ENCODE measurements around the gene TGFA.

DNA sequence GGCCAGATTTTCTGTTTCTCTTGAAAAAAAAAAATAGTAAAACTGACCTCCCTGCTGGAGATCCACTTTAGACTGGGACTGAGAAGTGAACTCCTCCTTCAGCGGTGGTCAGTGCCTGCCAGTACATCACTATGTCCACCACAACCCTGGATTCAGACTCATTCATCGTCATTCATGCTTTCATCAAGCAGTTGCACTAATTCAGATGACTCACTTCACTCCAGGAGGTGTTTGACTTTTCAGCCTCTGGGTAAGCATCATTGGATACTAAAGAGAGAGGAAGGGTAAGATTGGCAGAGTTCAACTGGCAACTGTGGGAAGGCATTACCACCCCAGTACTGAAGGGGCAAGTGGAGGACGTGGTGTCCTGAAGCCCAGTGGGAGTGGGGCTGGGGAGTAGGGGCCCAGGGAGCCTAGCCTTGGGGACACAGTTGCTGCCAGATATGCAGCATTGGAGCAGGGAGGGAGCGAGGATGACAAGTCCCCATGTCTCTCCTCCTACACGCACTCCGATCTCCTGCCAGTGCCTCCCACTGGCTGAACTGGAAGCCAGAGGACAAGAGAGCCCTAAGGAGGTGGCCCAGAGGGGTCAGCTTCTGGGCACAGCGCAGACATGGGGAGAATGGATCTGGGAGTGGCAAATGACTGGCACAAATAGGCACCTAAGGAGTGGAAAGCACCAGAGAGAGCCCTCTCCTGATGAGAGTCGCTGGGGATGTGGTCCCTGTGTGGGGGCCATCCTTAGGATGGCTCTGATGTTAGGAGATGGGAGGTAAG is 111.1 kb downstream of the TGFA start:
- TF ChIP-seq, protein P1, sequence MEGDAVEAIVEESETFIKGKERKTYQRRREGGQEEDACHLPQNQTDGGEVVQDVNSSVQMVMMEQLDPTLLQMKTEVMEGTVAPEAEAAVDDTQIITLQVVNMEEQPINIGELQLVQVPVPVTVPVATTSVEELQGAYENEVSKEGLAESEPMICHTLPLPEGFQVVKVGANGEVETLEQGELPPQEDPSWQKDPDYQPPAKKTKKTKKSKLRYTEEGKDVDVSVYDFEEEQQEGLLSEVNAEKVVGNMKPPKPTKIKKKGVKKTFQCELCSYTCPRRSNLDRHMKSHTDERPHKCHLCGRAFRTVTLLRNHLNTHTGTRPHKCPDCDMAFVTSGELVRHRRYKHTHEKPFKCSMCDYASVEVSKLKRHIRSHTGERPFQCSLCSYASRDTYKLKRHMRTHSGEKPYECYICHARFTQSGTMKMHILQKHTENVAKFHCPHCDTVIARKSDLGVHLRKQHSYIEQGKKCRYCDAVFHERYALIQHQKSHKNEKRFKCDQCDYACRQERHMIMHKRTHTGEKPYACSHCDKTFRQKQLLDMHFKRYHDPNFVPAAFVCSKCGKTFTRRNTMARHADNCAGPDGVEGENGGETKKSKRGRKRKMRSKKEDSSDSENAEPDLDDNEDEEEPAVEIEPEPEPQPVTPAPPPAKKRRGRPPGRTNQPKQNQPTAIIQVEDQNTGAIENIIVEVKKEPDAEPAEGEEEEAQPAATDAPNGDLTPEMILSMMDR (tag by site-specific recombination; IDR thresholded peaks at IDR 0.05) = no peak
- TF ChIP-seq, protein P2, sequence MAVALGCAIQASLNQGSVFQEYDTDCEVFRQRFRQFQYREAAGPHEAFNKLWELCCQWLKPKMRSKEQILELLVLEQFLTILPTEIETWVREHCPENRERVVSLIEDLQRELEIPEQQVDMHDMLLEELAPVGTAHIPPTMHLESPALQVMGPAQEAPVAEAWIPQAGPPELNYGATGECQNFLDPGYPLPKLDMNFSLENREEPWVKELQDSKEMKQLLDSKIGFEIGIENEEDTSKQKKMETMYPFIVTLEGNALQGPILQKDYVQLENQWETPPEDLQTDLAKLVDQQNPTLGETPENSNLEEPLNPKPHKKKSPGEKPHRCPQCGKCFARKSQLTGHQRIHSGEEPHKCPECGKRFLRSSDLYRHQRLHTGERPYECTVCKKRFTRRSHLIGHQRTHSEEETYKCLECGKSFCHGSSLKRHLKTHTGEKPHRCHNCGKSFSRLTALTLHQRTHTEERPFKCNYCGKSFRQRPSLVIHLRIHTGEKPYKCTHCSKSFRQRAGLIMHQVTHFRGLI (tag by site-specific recombination; IDR thresholded peaks at IDR 0.05) = no peak

All from HEK293 (cell line).